OCI-LY1 (cell line): ENCODE measurements around the gene TAS2R50.

Experiments used
- H2AFZ ChIP-seq: fragments of 200-600 bp; sonication (generic), shearing (Covaris generic); 2 replicates; pipeline ENCODE4 v1.6.0; 2014; ENCODE audit warnings: antibody characterized with exemption, mild to moderate bottlenecking, low read length
- H3F3A ChIP-seq: fragments of 200-600 bp; sonication (generic), shearing (Covaris generic); 2 replicates; pipeline ENCODE4 v1.6.0; 2014; ENCODE audit warnings: mild to moderate bottlenecking, antibody characterized with exemption, low read length, moderate library complexity; ENCODE audit not compliant: insufficient read depth
- H3K27ac ChIP-seq: fragments of 200-600 bp; sonication (generic); 2 replicates; pipeline ENCODE4 v1.5.1; 2014; ENCODE audit warnings: low read length, mixed run types, mild to moderate bottlenecking, low read depth; ENCODE audit not compliant: poor library complexity, severe bottlenecking
- H3K27me3 ChIP-seq: fragments of 200-600 bp; sonication (generic); 2 replicates; pipeline ENCODE4 v1.6.0; 2014; ENCODE audit warnings: antibody characterized with exemption, mild to moderate bottlenecking, low read length, moderate library complexity; ENCODE audit not compliant: insufficient read depth
- H3K36me3 ChIP-seq: fragments of 200-600 bp; sonication (generic); 2 replicates; pipeline ENCODE4 v1.6.1; 2014; ENCODE audit warnings: mild to moderate bottlenecking, antibody characterized with exemption, low read length, moderate library complexity, mixed read lengths; ENCODE audit not compliant: insufficient read depth
- H3K4me1 ChIP-seq: fragments of 200-600 bp; sonication (generic); 2 replicates; pipeline ENCODE4 v1.5.1; 2014; ENCODE audit warnings: mild to moderate bottlenecking, low read length, moderate library complexity; ENCODE audit not compliant: insufficient read depth, severe bottlenecking
- H3K4me2 ChIP-seq: fragments of 200-600 bp; sonication (generic), shearing (Covaris generic); 2 replicates; pipeline ENCODE4 v1.6.1; 2014; ENCODE audit warnings: low read length
- H3K4me3 ChIP-seq: fragments of 200-600 bp; sonication (generic); 2 replicates; pipeline ENCODE4 v1.5.1; 2014; ENCODE audit warnings: low read length, low read depth, mild to moderate bottlenecking, mixed read lengths; ENCODE audit not compliant: poor library complexity, severe bottlenecking
- H3K79me2 ChIP-seq: fragments of 200-600 bp; shearing (Covaris generic); 2 replicates; pipeline ENCODE4 v1.6.1; 2016; ENCODE audit warnings: mixed run types, low read length, mixed read lengths; ENCODE audit not compliant: insufficient read depth
- H3K9ac ChIP-seq: fragments of 200-600 bp; sonication (generic), shearing (Covaris generic); 2 replicates; pipeline ENCODE4 v1.6.1; 2014; ENCODE audit warnings: mild to moderate bottlenecking, low read length, mixed read lengths
- H3K9me2 ChIP-seq: fragments of 200-600 bp; sonication (generic), shearing (Covaris generic); 2 replicates; pipeline ENCODE4 v1.6.1; 2014; ENCODE audit warnings: low read depth, mild to moderate bottlenecking, low read length, mixed read lengths
- H3K9me3 ChIP-seq: fragments of 200-600 bp; shearing (Covaris generic); 2 replicates; pipeline ENCODE4 v1.6.1; 2014; ENCODE audit warnings: low read length, mixed read lengths
- H4K20me1 ChIP-seq: fragments of 200-600 bp; sonication (generic), shearing (Covaris generic); 2 replicates; pipeline ENCODE4 v1.6.0; 2016; ENCODE audit warnings: mild to moderate bottlenecking, low read length; ENCODE audit not compliant: insufficient read depth
- EZH2 ChIP-seq: fragments of 200-600 bp; sonication (generic), shearing (Covaris generic); IDR thresholded peaks from 2 replicates; pipeline ENCODE4 v1.8.0; 2017; ENCODE audit warnings: borderline replicate concordance, mixed run types, mild to moderate bottlenecking, antibody characterized with exemption, low read length, moderate library complexity, mixed read lengths
- TF ChIP-seq, protein P1 (sequence below): fragments of 200-600 bp; sonication (generic), shearing (Covaris generic); IDR thresholded peaks from 2 replicates; pipeline ENCODE4 v1.5.1; 2017; ENCODE audit warnings: mild to moderate bottlenecking, antibody characterized with exemption, low read length, moderate library complexity, mixed read lengths

Gene TAS2R50

GRCh38 chr12:11015775-11016430 lies 29.2 kb upstream of the TAS2R50 start:
- H4K20me1 ChIP-seq: no peaks in the 10 kb centered on the region
- TF ChIP-seq, protein P1, sequence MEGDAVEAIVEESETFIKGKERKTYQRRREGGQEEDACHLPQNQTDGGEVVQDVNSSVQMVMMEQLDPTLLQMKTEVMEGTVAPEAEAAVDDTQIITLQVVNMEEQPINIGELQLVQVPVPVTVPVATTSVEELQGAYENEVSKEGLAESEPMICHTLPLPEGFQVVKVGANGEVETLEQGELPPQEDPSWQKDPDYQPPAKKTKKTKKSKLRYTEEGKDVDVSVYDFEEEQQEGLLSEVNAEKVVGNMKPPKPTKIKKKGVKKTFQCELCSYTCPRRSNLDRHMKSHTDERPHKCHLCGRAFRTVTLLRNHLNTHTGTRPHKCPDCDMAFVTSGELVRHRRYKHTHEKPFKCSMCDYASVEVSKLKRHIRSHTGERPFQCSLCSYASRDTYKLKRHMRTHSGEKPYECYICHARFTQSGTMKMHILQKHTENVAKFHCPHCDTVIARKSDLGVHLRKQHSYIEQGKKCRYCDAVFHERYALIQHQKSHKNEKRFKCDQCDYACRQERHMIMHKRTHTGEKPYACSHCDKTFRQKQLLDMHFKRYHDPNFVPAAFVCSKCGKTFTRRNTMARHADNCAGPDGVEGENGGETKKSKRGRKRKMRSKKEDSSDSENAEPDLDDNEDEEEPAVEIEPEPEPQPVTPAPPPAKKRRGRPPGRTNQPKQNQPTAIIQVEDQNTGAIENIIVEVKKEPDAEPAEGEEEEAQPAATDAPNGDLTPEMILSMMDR: no peak
- no peak for TF ChIP-seq EZH2
- no peak overlapping the region for H3K27ac ChIP-seq
- H3K27me3 ChIP-seq: no peaks in the 10 kb centered on the region
- no peaks in the 10 kb centered on the region for H3K9me3 ChIP-seq
- H3K9me2 ChIP-seq: no peaks in the 10 kb centered on the region
- no peaks in the 10 kb centered on the region for H3K36me3 ChIP-seq
- H3K4me3 ChIP-seq: no peak overlapping the region
- no peaks in the 10 kb centered on the region for H3F3A ChIP-seq
- no peaks in the 10 kb centered on the region for H3K4me1 ChIP-seq
- no peak overlapping the region for H2AFZ ChIP-seq
- H3K4me2 ChIP-seq: no peak overlapping the region
- no peak overlapping the region for H3K9ac ChIP-seq
- H3K79me2 ChIP-seq: no peaks in the 10 kb centered on the region

GRCh38 chr12:11014234-11014633 lies 27.5 kb upstream of the TAS2R50 start:
- Histone ChIP-seq H4K20me1 (no peaks in the 10 kb centered on the region), H3K9me2 (no peaks in the 10 kb centered on the region), H3K4me1 (no peaks in the 10 kb centered on the region), H3K36me3 (no peaks in the 10 kb centered on the region), H3K27ac (no peak overlapping the region), H3K79me2 (no peaks in the 10 kb centered on the region), H3K9me3 (no peaks in the 10 kb centered on the region), H3K9ac (no peak overlapping the region), H3K4me3 (no peak overlapping the region), H3K4me2 (no peak overlapping the region), H3F3A (no peaks in the 10 kb centered on the region), H2AFZ (no peak overlapping the region), H3K27me3 (no peaks in the 10 kb centered on the region)
- TF ChIP-seq, protein P1: no peak
- TF ChIP-seq EZH2: no peak

- Histone ChIP-seq H3K27ac (no peak overlapping the region), H3K4me1 (no peaks in the 10 kb centered on the region), H3K9ac (no peak overlapping the region), H3F3A (no peaks in the 10 kb centered on the region), H3K27me3 (no peaks in the 10 kb centered on the region), H3K4me3 (no peak overlapping the region), H3K79me2 (no peaks in the 10 kb centered on the region), H3K9me3 (no peaks in the 10 kb centered on the region), H2AFZ (no peak overlapping the region), H4K20me1 (no peaks in the 10 kb centered on the region), H3K9me2 (no peaks in the 10 kb centered on the region), H3K36me3 (no peaks in the 10 kb centered on the region), H3K4me2 (no peak overlapping the region)
- TF ChIP-seq, protein P1: no peak
- no peak for TF ChIP-seq EZH2
Observed at GRCh38 chr12:11007608-11008007, 20.9 kb upstream of the TAS2R50 start.
